ENCODE results near the gene LSAMP. TPM values are rescaled to one million over a fixed set of nuclear protein-coding genes. Genes with fewer than 3 reads are reported as not detected.

LSAMP gene
- total RNA-seq, 6 experiments from 2014 or later, result under 0.01 to 0.22 (median 0.12) TPM; not detected in 1

- Histone ChIP-seq H3K9me3 (no peaks in the 10 kb centered on the region), H3K4me3 (no peak overlapping the region), H3K4me1 (no peaks in the 10 kb centered on the region), H3K27me3 (no peaks in the 10 kb centered on the region), H3K27ac (no peak overlapping the region), H3K36me3 (no peaks in the 10 kb centered on the region)
- intact Hi-C loops (cut with DNase I), result no loop called here
- DNase-seq, result no peak
- no peak for ATAC-seq
- TF ChIP-seq POLR2A (IDR thresholded peaks at IDR 0.05), result no peak
- no peak for TF ChIP-seq CTCF (IDR thresholded peaks at IDR 0.05)
- WGBS (ENCODE audit: insufficient coverage, low coverage, low lambda C conversion rate, missing lambda C conversion rate), result 31% methylated on average over 2 of the region's 2 CpGs
Measured at GRCh38 chr3:116413319-116413718, 32.0 kb downstream of the LSAMP start.

GRCh38 chr3:116408473-116408872 lies 36.8 kb downstream of the LSAMP start:
- no peak for DNase-seq
- no peak overlapping the region for H3K4me3 ChIP-seq
- no peaks in the 10 kb centered on the region for H3K4me1 ChIP-seq
- no peak for ATAC-seq
- no peak overlapping the region for H3K27ac ChIP-seq
- WGBS (ENCODE audit: insufficient coverage, low coverage, low lambda C conversion rate, missing lambda C conversion rate), result 32% methylated on average over 2 of the region's 2 CpGs
- H3K27me3 ChIP-seq, result no peaks in the 10 kb centered on the region
- TF ChIP-seq CTCF (IDR thresholded peaks at IDR 0.05) (no peak), POLR2A (IDR thresholded peaks at IDR 0.05) (no peak)
- no peaks in the 10 kb centered on the region for H3K36me3 ChIP-seq
- no peaks in the 10 kb centered on the region for H3K9me3 ChIP-seq
- intact Hi-C loops (cut with DNase I), result no loop called here

- intact Hi-C loops (cut with DNase I), result no loop called here
- 44% methylated on average over 2 of the region's 2 CpGs for WGBS (ENCODE audit: insufficient coverage, low coverage, low lambda C conversion rate, missing lambda C conversion rate)
- no peaks in the 10 kb centered on the region for H3K4me1 ChIP-seq
- no peak overlapping the region for H3K27ac ChIP-seq
- ATAC-seq (no peak), DNase-seq (no peak)
- H3K9me3 ChIP-seq, result no peaks in the 10 kb centered on the region
- TF ChIP-seq POLR2A (IDR thresholded peaks at IDR 0.05), result no peak
- TF ChIP-seq CTCF (IDR thresholded peaks at IDR 0.05), result no peak
- H3K27me3 ChIP-seq, result no peaks in the 10 kb centered on the region
- H3K4me3 ChIP-seq, result no peak overlapping the region
- H3K36me3 ChIP-seq, result no peaks in the 10 kb centered on the region
Measured at GRCh38 chr3:116405231-116405630, 40.1 kb downstream of the LSAMP start.

- 10% methylated on average over 2 of the region's 2 CpGs for WGBS (ENCODE audit: insufficient coverage, low coverage, low lambda C conversion rate, missing lambda C conversion rate)
- intact Hi-C loops (cut with DNase I), result no loop called here
- no peak for ATAC-seq
Measured at GRCh38 chr3:116399701-116400226, 45.5 kb downstream of the LSAMP start.

More at GRCh38 chr3:116399701-116400226, 45.5 kb downstream of the LSAMP start:
- Histone ChIP-seq H3K4me3 (no peak overlapping the region), H3K4me1 (no peaks in the 10 kb centered on the region), H3K27ac (no peak overlapping the region), H3K36me3 (no peaks in the 10 kb centered on the region), H3K9me3 (no peaks in the 10 kb centered on the region), H3K27me3 (no peaks in the 10 kb centered on the region)
- no peak for DNase-seq
- TF ChIP-seq CTCF (IDR thresholded peaks at IDR 0.05), result no peak
- TF ChIP-seq POLR2A (IDR thresholded peaks at IDR 0.05), result no peak
